ENCODE data around the gene GAPDH.
"Not testable (repeated sequence)": the region's sequence is repeated elsewhere in the genome, so short reads cannot be mapped to it uniquely, and the experiment has no call there.

Gene GAPDH

DNA sequence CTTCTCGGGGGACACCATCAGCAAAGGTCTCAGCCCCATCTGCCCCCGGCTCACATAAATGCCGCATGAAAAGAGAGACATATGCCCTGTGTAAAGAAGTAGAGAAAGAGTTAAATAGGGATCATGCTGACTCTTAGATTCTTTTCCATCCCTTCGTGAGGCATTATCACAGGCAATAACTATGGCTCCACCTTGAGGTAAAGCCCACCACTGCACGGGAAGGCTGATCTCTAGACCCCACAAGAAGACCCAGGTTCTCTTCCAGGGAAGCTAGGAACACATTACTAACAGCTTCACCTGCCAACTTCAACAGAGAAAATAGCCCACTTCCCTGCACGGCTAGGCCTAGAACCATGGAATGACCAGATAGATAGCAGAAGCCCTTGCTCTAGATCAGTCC, 47.9 kb downstream of the GAPDH start:
- Histone ChIP-seq H3K4me3 (replicated peaks; ENCODE audit: insufficient read depth, low read length) (no peak overlapping the region), H3K27ac (replicated peaks) (no peak overlapping the region), H3K27me3 (ENCODE audit: insufficient read depth, poor library complexity, severe bottlenecking) (no peaks in the 10 kb centered on the region)
- no peak for DNase-seq (ENCODE audit: low read depth in 1 of 2, low spot score in 1 of 2)
- TF ChIP-seq, protein P1, sequence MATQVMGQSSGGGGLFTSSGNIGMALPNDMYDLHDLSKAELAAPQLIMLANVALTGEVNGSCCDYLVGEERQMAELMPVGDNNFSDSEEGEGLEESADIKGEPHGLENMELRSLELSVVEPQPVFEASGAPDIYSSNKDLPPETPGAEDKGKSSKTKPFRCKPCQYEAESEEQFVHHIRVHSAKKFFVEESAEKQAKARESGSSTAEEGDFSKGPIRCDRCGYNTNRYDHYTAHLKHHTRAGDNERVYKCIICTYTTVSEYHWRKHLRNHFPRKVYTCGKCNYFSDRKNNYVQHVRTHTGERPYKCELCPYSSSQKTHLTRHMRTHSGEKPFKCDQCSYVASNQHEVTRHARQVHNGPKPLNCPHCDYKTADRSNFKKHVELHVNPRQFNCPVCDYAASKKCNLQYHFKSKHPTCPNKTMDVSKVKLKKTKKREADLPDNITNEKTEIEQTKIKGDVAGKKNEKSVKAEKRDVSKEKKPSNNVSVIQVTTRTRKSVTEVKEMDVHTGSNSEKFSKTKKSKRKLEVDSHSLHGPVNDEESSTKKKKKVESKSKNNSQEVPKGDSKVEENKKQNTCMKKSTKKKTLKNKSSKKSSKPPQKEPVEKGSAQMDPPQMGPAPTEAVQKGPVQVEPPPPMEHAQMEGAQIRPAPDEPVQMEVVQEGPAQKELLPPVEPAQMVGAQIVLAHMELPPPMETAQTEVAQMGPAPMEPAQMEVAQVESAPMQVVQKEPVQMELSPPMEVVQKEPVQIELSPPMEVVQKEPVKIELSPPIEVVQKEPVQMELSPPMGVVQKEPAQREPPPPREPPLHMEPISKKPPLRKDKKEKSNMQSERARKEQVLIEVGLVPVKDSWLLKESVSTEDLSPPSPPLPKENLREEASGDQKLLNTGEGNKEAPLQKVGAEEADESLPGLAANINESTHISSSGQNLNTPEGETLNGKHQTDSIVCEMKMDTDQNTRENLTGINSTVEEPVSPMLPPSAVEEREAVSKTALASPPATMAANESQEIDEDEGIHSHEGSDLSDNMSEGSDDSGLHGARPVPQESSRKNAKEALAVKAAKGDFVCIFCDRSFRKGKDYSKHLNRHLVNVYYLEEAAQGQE (IDR thresholded peaks at IDR 0.05; ENCODE audit: insufficient replicate concordance, low read depth): no peak
- no peak for TF ChIP-seq POLR2AphosphoS5 (IDR thresholded peaks at IDR 0.05; ENCODE audit: low read depth)
- TF ChIP-seq, protein P2, sequence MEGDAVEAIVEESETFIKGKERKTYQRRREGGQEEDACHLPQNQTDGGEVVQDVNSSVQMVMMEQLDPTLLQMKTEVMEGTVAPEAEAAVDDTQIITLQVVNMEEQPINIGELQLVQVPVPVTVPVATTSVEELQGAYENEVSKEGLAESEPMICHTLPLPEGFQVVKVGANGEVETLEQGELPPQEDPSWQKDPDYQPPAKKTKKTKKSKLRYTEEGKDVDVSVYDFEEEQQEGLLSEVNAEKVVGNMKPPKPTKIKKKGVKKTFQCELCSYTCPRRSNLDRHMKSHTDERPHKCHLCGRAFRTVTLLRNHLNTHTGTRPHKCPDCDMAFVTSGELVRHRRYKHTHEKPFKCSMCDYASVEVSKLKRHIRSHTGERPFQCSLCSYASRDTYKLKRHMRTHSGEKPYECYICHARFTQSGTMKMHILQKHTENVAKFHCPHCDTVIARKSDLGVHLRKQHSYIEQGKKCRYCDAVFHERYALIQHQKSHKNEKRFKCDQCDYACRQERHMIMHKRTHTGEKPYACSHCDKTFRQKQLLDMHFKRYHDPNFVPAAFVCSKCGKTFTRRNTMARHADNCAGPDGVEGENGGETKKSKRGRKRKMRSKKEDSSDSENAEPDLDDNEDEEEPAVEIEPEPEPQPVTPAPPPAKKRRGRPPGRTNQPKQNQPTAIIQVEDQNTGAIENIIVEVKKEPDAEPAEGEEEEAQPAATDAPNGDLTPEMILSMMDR (IDR thresholded peaks at IDR 0.05; ENCODE audit: insufficient read depth, low read length): no peak
- no peak for TF ChIP-seq GABPA (IDR thresholded peaks at IDR 0.05; ENCODE audit: low read depth)
- no peak for TF ChIP-seq SPI1 (IDR thresholded peaks at IDR 0.05; ENCODE audit: borderline replicate concordance, low read depth)

DNA sequence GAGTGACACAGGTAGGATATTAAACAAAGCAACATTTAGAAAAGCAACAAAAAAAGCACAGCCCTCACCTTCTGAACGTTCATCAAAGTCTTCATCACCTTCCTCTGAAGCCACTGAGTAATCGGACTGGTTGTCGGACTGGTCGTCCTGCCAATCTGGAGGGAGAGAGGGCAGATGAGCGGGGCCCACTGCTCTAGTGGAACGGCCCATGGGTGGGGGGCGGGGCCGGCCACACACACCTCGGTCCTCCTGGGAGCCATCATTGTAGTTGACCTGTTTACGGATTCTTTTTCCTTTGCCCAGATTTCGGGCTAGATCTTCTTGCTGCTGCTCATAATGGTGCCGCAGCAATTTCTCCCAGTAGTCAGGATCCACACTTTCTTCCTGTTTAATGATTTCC, 48.6 kb downstream of the GAPDH start:
- Histone ChIP-seq H3K27me3 (ENCODE audit: insufficient read depth, poor library complexity, severe bottlenecking) (no peaks in the 10 kb centered on the region), H3K4me3 (replicated peaks; ENCODE audit: insufficient read depth, low read length) (no peak overlapping the region), H3K27ac (replicated peaks) (no peak overlapping the region)
- TF ChIP-seq GABPA (IDR thresholded peaks at IDR 0.05; ENCODE audit: low read depth) (no peak), SPI1 (IDR thresholded peaks at IDR 0.05; ENCODE audit: borderline replicate concordance, low read depth) (no peak), POLR2AphosphoS5 (IDR thresholded peaks at IDR 0.05; ENCODE audit: low read depth) (no peak)
- TF ChIP-seq, protein P1 (IDR thresholded peaks at IDR 0.05; ENCODE audit: insufficient replicate concordance, low read depth): no peak
- TF ChIP-seq, protein P2 (IDR thresholded peaks at IDR 0.05; ENCODE audit: insufficient read depth, low read length): no peak
- DNase-seq (ENCODE audit: low read depth in 1 of 2, low spot score in 1 of 2): no peak

DNA sequence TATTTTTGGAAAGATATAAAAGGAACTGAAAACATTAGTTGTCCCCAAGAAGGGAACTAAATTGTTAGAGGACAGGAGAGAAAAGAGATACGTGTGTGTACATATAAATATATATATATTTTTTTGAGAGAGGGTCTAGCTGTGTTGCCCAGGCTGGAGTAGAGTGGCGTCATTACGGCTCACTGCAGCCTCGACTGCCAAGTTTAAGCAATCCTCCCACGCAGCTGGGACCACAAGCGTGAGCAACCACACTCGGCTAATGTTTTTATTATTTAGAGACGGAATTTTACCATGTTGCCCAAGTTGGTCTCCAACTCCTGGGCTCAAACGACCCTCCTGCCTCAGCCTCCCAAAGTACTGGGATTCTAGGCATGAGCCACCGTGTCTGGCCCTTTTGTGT, 50.0 kb downstream of the GAPDH start:
- DNase-seq (ENCODE audit: low read depth in 1 of 2, low spot score in 1 of 2): no peak
- Histone ChIP-seq H3K27ac (replicated peaks) (no peak overlapping the region), H3K4me3 (replicated peaks; ENCODE audit: insufficient read depth, low read length) (no peak overlapping the region), H3K27me3 (ENCODE audit: insufficient read depth, poor library complexity, severe bottlenecking) (no peaks in the 10 kb centered on the region)
- TF ChIP-seq SPI1 (IDR thresholded peaks at IDR 0.05; ENCODE audit: borderline replicate concordance, low read depth): no peak
- TF ChIP-seq, protein P2 (IDR thresholded peaks at IDR 0.05; ENCODE audit: insufficient read depth, low read length): no peak
- TF ChIP-seq, protein P1 (IDR thresholded peaks at IDR 0.05; ENCODE audit: insufficient replicate concordance, low read depth): no peak
- no peak for TF ChIP-seq POLR2AphosphoS5 (IDR thresholded peaks at IDR 0.05; ENCODE audit: low read depth)
- no peak for TF ChIP-seq GABPA (IDR thresholded peaks at IDR 0.05; ENCODE audit: low read depth)

DNA sequence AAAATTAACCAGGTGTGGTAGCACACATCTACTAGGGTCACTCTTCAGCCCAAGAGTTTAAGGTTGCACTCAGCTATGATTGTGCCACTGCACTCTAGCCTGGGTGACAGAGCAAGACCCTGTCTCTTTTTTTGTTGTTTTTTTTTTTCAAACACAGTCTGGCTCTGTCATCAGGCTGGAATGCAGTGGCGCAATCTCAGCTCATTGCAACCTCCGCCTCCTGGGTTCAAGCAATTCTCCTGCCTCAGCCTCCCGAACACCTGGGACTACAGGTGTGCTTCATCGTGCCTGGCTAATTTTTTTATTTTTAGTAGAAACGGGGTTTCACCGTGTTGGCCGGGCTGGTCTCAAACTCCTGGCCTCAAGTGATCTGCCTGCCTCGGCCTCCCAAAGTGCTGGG, 52.3 kb downstream of the GAPDH start:
- not testable (repeated sequence) for DNase-seq (ENCODE audit: low read depth in 1 of 2, low spot score in 1 of 2); H3K27ac ChIP-seq (replicated peaks); H3K27me3 ChIP-seq (ENCODE audit: insufficient read depth, poor library complexity, severe bottlenecking); H3K4me3 ChIP-seq (replicated peaks; ENCODE audit: insufficient read depth, low read length)

Data from HL-60 (cell line).